Measurements from ENCODE around the gene FBXL13.
"Not testable (repeated sequence)": the region's sequence is repeated elsewhere in the genome, so short reads cannot be mapped to it uniquely, and the experiment has no call there.

Gene FBXL13

GRCh38 chr7:103031024-103031423 is 43.6 kb downstream of the FBXL13 start:
- no peak overlapping the region for H3K4me3 Mint-ChIP-seq
- peaks cover 4% of the 10 kb centered on the region for H3K9me3 Mint-ChIP-seq
- no peaks in the 10 kb centered on the region for H3K27me3 Mint-ChIP-seq (ENCODE audit: low read depth)
- no peaks in the 10 kb centered on the region for H3K36me3 Mint-ChIP-seq (ENCODE audit: low read depth)
- H3K4me1 Mint-ChIP-seq = no peaks in the 10 kb centered on the region
- no peak for TF ChIP-seq CTCF (IDR thresholded peaks at IDR 0.05; ENCODE audit: unreplicated experiment in 3 of 3)
- H3K27ac Mint-ChIP-seq = no peak overlapping the region

- peaks cover 10% of the 10 kb centered on the region for H3K36me3 Mint-ChIP-seq (ENCODE audit: low read depth)
- H3K27ac Mint-ChIP-seq = no peak overlapping the region
- H3K27me3 Mint-ChIP-seq (ENCODE audit: low read depth) = no peaks in the 10 kb centered on the region
- H3K4me1 Mint-ChIP-seq = no peaks in the 10 kb centered on the region
- H3K4me3 Mint-ChIP-seq = no peak overlapping the region
- H3K9me3 Mint-ChIP-seq = peaks cover 15% of the 10 kb centered on the region
- no peak for TF ChIP-seq CTCF (IDR thresholded peaks at IDR 0.05; ENCODE audit: unreplicated experiment in 3 of 3)
These were observed 49.3 kb downstream of the FBXL13 start for GRCh38 chr7:103025341-103025740.

GRCh38 chr7:103023578-103023977 is 51.0 kb downstream of the FBXL13 start:
- H3K4me1 Mint-ChIP-seq; H3K27me3 Mint-ChIP-seq (ENCODE audit: low read depth); H3K27ac Mint-ChIP-seq; H3K4me3 Mint-ChIP-seq: not testable (repeated sequence)
- Mint-ChIP-seq H3K9me3 (peaks cover 27% of the 10 kb centered on the region), H3K36me3 (ENCODE audit: low read depth) (peaks cover 22% of the 10 kb centered on the region)

- peaks cover 38% of the 10 kb centered on the region for H3K9me3 Mint-ChIP-seq
- not testable (repeated sequence) for H3K4me3 Mint-ChIP-seq; H3K4me1 Mint-ChIP-seq; H3K27me3 Mint-ChIP-seq (ENCODE audit: low read depth); H3K27ac Mint-ChIP-seq
- peaks cover 34% of the 10 kb centered on the region for H3K36me3 Mint-ChIP-seq (ENCODE audit: low read depth)
These were observed 53.1 kb downstream of the FBXL13 start for GRCh38 chr7:103021490-103021889.

GRCh38 chr7:103020876-103021275 is 53.7 kb downstream of the FBXL13 start:
- not testable (repeated sequence) for H3K27ac Mint-ChIP-seq; H3K27me3 Mint-ChIP-seq (ENCODE audit: low read depth); H3K4me1 Mint-ChIP-seq; H3K4me3 Mint-ChIP-seq
- Mint-ChIP-seq H3K36me3 (ENCODE audit: low read depth) (peaks cover 37% of the 10 kb centered on the region), H3K9me3 (peaks cover 38% of the 10 kb centered on the region)

- H3K4me1 Mint-ChIP-seq; H3K27me3 Mint-ChIP-seq (ENCODE audit: low read depth); H3K4me3 Mint-ChIP-seq; H3K27ac Mint-ChIP-seq: not testable (repeated sequence)
- peaks cover 56% of the 10 kb centered on the region for H3K36me3 Mint-ChIP-seq (ENCODE audit: low read depth)
- H3K9me3 Mint-ChIP-seq = peaks cover 51% of the 10 kb centered on the region
These were observed 56.3 kb downstream of the FBXL13 start for GRCh38 chr7:103018295-103018694.

GRCh38 chr7:103011650-103012049 is 62.9 kb downstream of the FBXL13 start:
- Mint-ChIP-seq H3K27me3 (ENCODE audit: low read depth) (no peaks in the 10 kb centered on the region), H3K4me3 (no peak overlapping the region), H3K27ac (no peak overlapping the region), H3K36me3 (ENCODE audit: low read depth) (peaks cover 25% of the 10 kb centered on the region), H3K9me3 (peaks cover 19% of the 10 kb centered on the region), H3K4me1 (no peaks in the 10 kb centered on the region)
- TF ChIP-seq CTCF (IDR thresholded peaks at IDR 0.05; ENCODE audit: unreplicated experiment in 3 of 3) = no peak

- peaks cover 19% of the 10 kb centered on the region for H3K36me3 Mint-ChIP-seq (ENCODE audit: low read depth)
- no peak overlapping the region for H3K27ac Mint-ChIP-seq
- TF ChIP-seq CTCF (IDR thresholded peaks at IDR 0.05; ENCODE audit: unreplicated experiment in 3 of 3) = no peak
- no peaks in the 10 kb centered on the region for H3K4me1 Mint-ChIP-seq
- H3K27me3 Mint-ChIP-seq (ENCODE audit: low read depth) = no peaks in the 10 kb centered on the region
- no peak overlapping the region for H3K4me3 Mint-ChIP-seq
- H3K9me3 Mint-ChIP-seq = peaks cover 16% of the 10 kb centered on the region
These were observed 64.4 kb downstream of the FBXL13 start for GRCh38 chr7:103010211-103010610.
